ENCODE results near the gene SARDH. TPM values are rescaled to one million over a fixed set of nuclear protein-coding genes. Genes with fewer than 3 reads are reported as not detected.

Gene SARDH
- total and polyA plus RNA-seq, 2 of the 8 experiments (the other 6 are each of a cell fraction or from before 2014, with no cell fraction given), result 6.4 to 7.4 TPM

- no peaks in the 10 kb centered on the region for H3K23me2 ChIP-seq (ENCODE audit: low read depth, low read length)
- 90% methylated on average over 10 of the region's 12 CpGs; no CpG with 5 or more reads in 1 of the 2 experiments for WGBS, 2 experiments (ENCODE audit: extremely low coverage in 1 of 2, insufficient coverage in 1 of 2, insufficient read length in 1 of 2, insufficient replicate concordance in 2 of 2, low coverage in 1 of 2, low lambda C conversion rate in 2 of 2, missing lambda C conversion rate in 1 of 2)
- no peak overlapping the region for H2BK20ac ChIP-seq (ENCODE audit: low read length)
- H2BK5ac ChIP-seq (ENCODE audit: low read depth, low read length), result no peak overlapping the region
- H2BK15ac ChIP-seq (ENCODE audit: low read length), result no peak overlapping the region
- POLR2A ChIA-PET (ENCODE audit: partially characterized antibody), result no interaction called here
- H4K8ac ChIP-seq (ENCODE audit: extremely low read depth, insufficient read depth, low read length), result no peak overlapping the region
- no peak overlapping the region for H2BK12ac ChIP-seq (ENCODE audit: low read depth, low read length)
- H2BK120ac ChIP-seq (replicated peaks; ENCODE audit: low read depth, low read length), result no peak overlapping the region
- H3K56ac ChIP-seq (replicated peaks; ENCODE audit: insufficient read length, low read depth, low read length), result no peak overlapping the region
- H3K23ac ChIP-seq (ENCODE audit: insufficient read length), result no peak overlapping the region
- CTCF ChIA-PET (ENCODE audit: partially characterized antibody), result interaction anchor here (2.0 kb wide), 1 partner anchor 15 kb away, joined by 7 read pairs; no protein-coding TSS in a partner anchor
- H3K4me3 ChIP-seq (ENCODE audit: extremely low read depth in 1 of 4, insufficient read depth in 2 of 4, low read depth in 3 of 4, low read length in 4 of 4), result no peak overlapping the region
- H3K79me1 ChIP-seq (ENCODE audit: low read depth, low read length), result no peaks in the 10 kb centered on the region; the same call in 1 of the 2 replicates
- H2AK5ac ChIP-seq (ENCODE audit: low read depth, low read length), result no peak overlapping the region
- no peak overlapping the region for H3K9ac ChIP-seq (replicated peaks in 1 of 4; ENCODE audit: extremely low read depth in 1 of 4, low read depth in 3 of 4, low read length in 3 of 4)
- no peaks in the 10 kb centered on the region for H4K20me1 ChIP-seq (replicated peaks in 1 of 2; ENCODE audit: control insufficient read depth in 1 of 2, insufficient read depth in 2 of 2, low read length in 2 of 2)
- H4K91ac ChIP-seq (replicated peaks; ENCODE audit: insufficient read length, low read length), result no peak overlapping the region
- FAIRE-seq, result no peak
- no peak overlapping the region for H3K4ac ChIP-seq (replicated peaks; ENCODE audit: insufficient read length, low read depth, low read length)
- no peak overlapping the region for H3K18ac ChIP-seq (ENCODE audit: extremely low read depth, low read length)
- no peaks in the 10 kb centered on the region for H3K36me3 ChIP-seq (ENCODE audit: control insufficient read depth in 2 of 4, insufficient read depth in 4 of 4, low read length in 3 of 4)
- no peak overlapping the region for H3K14ac ChIP-seq (ENCODE audit: insufficient read length)
- no peak for DNase-seq (ENCODE audit: low read depth in 1 of 2, low spot score in 2 of 2)
- no peak overlapping the region for H4K5ac ChIP-seq (ENCODE audit: insufficient read length, low read depth, low read length)
- H3K4me1 ChIP-seq (replicated peaks in 1 of 4; ENCODE audit: control insufficient read depth in 3 of 4, insufficient read depth in 4 of 4, low read length in 3 of 4), result peaks cover 0 to 8% (median 0%) of the 10 kb centered on the region in 4 experiments; a peak in 3 of 7 replicates
- no peaks in the 10 kb centered on the region for H3K9me3 ChIP-seq (ENCODE audit: insufficient read depth in 2 of 2, low read depth in 1 of 2, low read length in 1 of 2)
- no peak overlapping the region for H3K27ac ChIP-seq (ENCODE audit: low read depth, low read length)
- no peak overlapping the region for H3K4me2 ChIP-seq (ENCODE audit: insufficient read depth in 1 of 2, low read depth in 2 of 2, low read length in 2 of 2)
- no peaks in the 10 kb centered on the region for H3K79me2 ChIP-seq (ENCODE audit: control insufficient read depth in 1 of 2, insufficient read depth in 2 of 2, low read length in 2 of 2)
- H2AFZ ChIP-seq (ENCODE audit: low read length), result no peak overlapping the region
- no peaks in the 10 kb centered on the region for H3K27me3 ChIP-seq (replicated peaks in 1 of 4; ENCODE audit: control insufficient read depth in 3 of 4, extremely low read depth in 1 of 4, insufficient read depth in 3 of 4, low read length in 3 of 4)
- TF ChIP-seq EP300 (IDR thresholded peaks at IDR 0.05; ENCODE audit: borderline replicate concordance in 1 of 2, low read depth in 2 of 2, low read length in 2 of 2) (no peak), RFX5 (IDR thresholded peaks at IDR 0.05; ENCODE audit: borderline replicate concordance, low read depth, low read length) (no peak), SIN3A (conservative IDR thresholded peaks at IDR 0.05 in 1 of 2, IDR thresholded peaks at IDR 0.05 in 1 of 2; ENCODE audit: low read depth in 1 of 2, low read length in 2 of 2) (no peak), EGR1 (IDR thresholded peaks at IDR 0.05; ENCODE audit: borderline replicate concordance, low read depth, low read length) (no peak), MAX (IDR thresholded peaks at IDR 0.05) (no peak), SIRT6 (IDR thresholded peaks at IDR 0.05; ENCODE audit: low read length) (no peak), BCL11A (IDR thresholded peaks at IDR 0.05; ENCODE audit: low read depth in 2 of 2, low read length in 2 of 2) (no peak), HDAC2 (IDR thresholded peaks at IDR 0.05; ENCODE audit: borderline replicate concordance in 1 of 2, low read depth in 2 of 2, low read length in 2 of 2) (no peak), BACH1 (IDR thresholded peaks at IDR 0.05; ENCODE audit: low read length) (no peak), RXRA (IDR thresholded peaks at IDR 0.05; ENCODE audit: insufficient read depth, low read depth, low read length) (no peak), E2F6 (IDR thresholded peaks at IDR 0.05) (no peak), NRF1 (IDR thresholded peaks at IDR 0.05; ENCODE audit: low read depth, low read length) (no peak), NANOG (IDR thresholded peaks at IDR 0.05; ENCODE audit: insufficient read depth, low read depth, low read length, poor library complexity, severe bottlenecking) (no peak)
These were observed 88.1 kb downstream of the SARDH start for GRCh38 chr9:133650026-133650425.
